WTC11 (cell line): ENCODE results near the gene RERG. TPM values are rescaled to one million over a fixed set of nuclear protein-coding genes. Genes with fewer than 3 reads are reported as not detected.

Source experiments
- ATAC-seq: fragments of 200-7000 bp; cut with Tn5 transposase; 2 replicates; pipeline ENCODE4 v1.10.0; 2021; ENCODE audit warnings: mild to moderate bottlenecking, moderate library complexity
- CTCF ChIA-PET: fragments of 300-600 bp; sonication (Branson Sonifier 250); formaldehyde crosslinking; loops from one replicate; lab custom pipeline; 2021; ENCODE audit warnings: antibody characterized with exemption; lab: Charles Lee
- POLR2A ChIA-PET: fragments of 350-600 bp; sonication (Branson Sonifier 250); formaldehyde crosslinking; loops from one replicate; lab custom pipeline; 2021; ENCODE audit warnings: antibody characterized with exemption; lab: Charles Lee
- DNase-seq: peaks from one replicate; pipeline ENCODE4 v3.0.0; 2021; ENCODE audit warnings: low spot score
- H3K27ac Mint-ChIP-seq: 2 replicates; pipeline ENCODE4 v1.8.0; 2021; ENCODE audit warnings: mixed read lengths
- H3K27me3 Mint-ChIP-seq: 2 replicates; pipeline ENCODE4 v1.8.0; 2021; ENCODE audit warnings: low read depth, mild to moderate bottlenecking, moderate library complexity, mixed read lengths
- H3K36me3 Mint-ChIP-seq: 2 replicates; pipeline ENCODE4 v1.8.0; 2021; ENCODE audit warnings: mixed read lengths
- H3K4me1 Mint-ChIP-seq: 2 replicates; pipeline ENCODE4 v1.8.0; 2022; ENCODE audit warnings: mixed read lengths
- H3K4me3 Mint-ChIP-seq: 2 replicates; pipeline ENCODE4 v1.8.0; 2021; ENCODE audit warnings: mild to moderate bottlenecking, moderate library complexity, mixed read lengths
- H3K9me3 Mint-ChIP-seq: 2 replicates; pipeline ENCODE4 v1.8.0; 2021; ENCODE audit warnings: mixed read lengths
- ATF2 ChIP-seq: sonication (generic); formaldehyde crosslinking; IDR thresholded peaks from 2 replicates; pipeline ENCODE4 v1.8.1; 2022; ENCODE audit warnings: low read depth, missing genetic modification reagents, borderline replicate concordance
- ESRRA ChIP-seq: sonication (generic); formaldehyde crosslinking; IDR thresholded peaks from 2 replicates; pipeline ENCODE4 v1.8.1; 2022; ENCODE audit warnings: mild to moderate bottlenecking, missing genetic modification reagents, borderline replicate concordance
- FOXK1 ChIP-seq: sonication (generic); formaldehyde crosslinking; IDR thresholded peaks from 2 replicates; pipeline ENCODE4 v1.8.0; 2022; ENCODE audit warnings: mild to moderate bottlenecking, moderate library complexity, missing genetic modification reagents
- FOXP4 ChIP-seq: sonication (generic); formaldehyde crosslinking; IDR thresholded peaks from 2 replicates; pipeline ENCODE4 v1.8.0; 2022; ENCODE audit warnings: mild to moderate bottlenecking, missing genetic modification reagents
- GTF2I ChIP-seq: fragments of 250-450 bp; sonication (Bioruptor Pico); conservative IDR thresholded peaks from 2 replicates; pipeline ENCODE4 v1.4.0; 2021; ENCODE audit warnings: mild to moderate bottlenecking
- JAZF1 ChIP-seq: fragments of 250-450 bp; sonication (Bioruptor Pico); IDR thresholded peaks from 2 replicates; pipeline ENCODE4 v1.9.0; 2021; ENCODE audit warnings: moderate library complexity, mild to moderate bottlenecking, inconsistent platforms
- MXD4 ChIP-seq: fragments of 250-450 bp; sonication (Bioruptor Pico); IDR thresholded peaks from 2 replicates; pipeline ENCODE4 v1.8.0; 2021; ENCODE audit warnings: mild to moderate bottlenecking, moderate library complexity, borderline replicate concordance
- NFYB ChIP-seq: sonication (generic); formaldehyde crosslinking; conservative IDR thresholded peaks from 2 replicates; pipeline ENCODE4 v1.8.0; 2022; ENCODE audit warnings: low read depth, missing genetic modification reagents
- OVOL2 ChIP-seq: fragments of 250-450 bp; sonication (Bioruptor Pico); IDR thresholded peaks from 2 replicates; pipeline ENCODE4 v1.9.0; 2021; ENCODE audit warnings: mild to moderate bottlenecking, borderline replicate concordance
- PRDM15 ChIP-seq: sonication (generic); formaldehyde crosslinking; IDR thresholded peaks from 2 replicates; pipeline ENCODE4 v1.8.0; 2022; ENCODE audit warnings: missing genetic modification reagents
- SMAD4 ChIP-seq: sonication (generic); formaldehyde crosslinking; IDR thresholded peaks from 2 replicates; pipeline ENCODE4 v1.8.0; 2022; ENCODE audit warnings: mild to moderate bottlenecking, missing genetic modification reagents
- SP1 ChIP-seq: sonication (generic); formaldehyde crosslinking; conservative IDR thresholded peaks from 2 replicates; pipeline ENCODE4 v1.8.1; 2022; ENCODE audit warnings: missing genetic modification reagents
- ZNF121 ChIP-seq: sonication (generic); formaldehyde crosslinking; IDR thresholded peaks from 2 replicates; pipeline ENCODE4 v1.8.0; 2023; ENCODE audit warnings: missing genetic modification reagents
- ZNF138 ChIP-seq: sonication (generic); formaldehyde crosslinking; conservative IDR thresholded peaks from 2 replicates; pipeline ENCODE4 v1.8.1; 2022; ENCODE audit warnings: mild to moderate bottlenecking, moderate library complexity, missing genetic modification reagents
- ZNF263 ChIP-seq: sonication (generic); formaldehyde crosslinking; IDR thresholded peaks from 2 replicates; pipeline ENCODE4 v1.8.1; 2022; ENCODE audit warnings: low read depth, mild to moderate bottlenecking, moderate library complexity, missing genetic modification reagents
- ZNF317 ChIP-seq: sonication (generic); formaldehyde crosslinking; IDR thresholded peaks from 2 replicates; pipeline ENCODE4 v1.8.1; 2023; ENCODE audit warnings: low read depth, mild to moderate bottlenecking, moderate library complexity, missing genetic modification reagents, borderline replicate concordance
- ZNF423 ChIP-seq: fragments of 250-450 bp; sonication (Bioruptor Pico); IDR thresholded peaks from 2 replicates; pipeline ENCODE4 v2.1.2; 2022; ENCODE audit warnings: mild to moderate bottlenecking, moderate library complexity
- ZNF671 ChIP-seq: fragments of 250-450 bp; sonication (Bioruptor Pico); IDR thresholded peaks from 2 replicates; pipeline ENCODE4 v1.8.0; 2021; ENCODE audit warnings: mild to moderate bottlenecking
- total RNA-seq: library from RNA; stranded (reverse); gene quantifications from 3 replicates; pipeline ENCODE4 v1.2.3, GENCODE V29; 2021
- TF ChIP-seq, protein P1 (sequence below): fragments of 250-450 bp; sonication (Bioruptor Pico); IDR thresholded peaks from 2 replicates; pipeline ENCODE4 v1.9.0; 2021; ENCODE audit warnings: moderate library complexity, mild to moderate bottlenecking, inconsistent platforms, borderline replicate concordance
- TF ChIP-seq, protein P2 (sequence below): sonication (generic); formaldehyde crosslinking; IDR thresholded peaks from 2 replicates; pipeline ENCODE4 v1.8.1; 2023; ENCODE audit warnings: mild to moderate bottlenecking, missing genetic modification reagents, moderate library complexity
- TF ChIP-seq, protein P3 (sequence below): sonication (generic); formaldehyde crosslinking; IDR thresholded peaks from 2 replicates; pipeline ENCODE4 v1.8.1; 2023; ENCODE audit warnings: mild to moderate bottlenecking, missing genetic modification reagents, moderate library complexity

RERG gene
- total RNA-seq, 1 experiment from 2014 or later: 0.28 TPM

- no peak for DNase-seq
- H3K4me1 Mint-ChIP-seq: no peaks in the 10 kb centered on the region
- peaks cover 15% of the 10 kb centered on the region for H3K9me3 Mint-ChIP-seq
- POLR2A ChIA-PET: no interaction called here
- ATAC-seq: no peak
- no peaks in the 10 kb centered on the region for H3K27me3 Mint-ChIP-seq
- no peak overlapping the region for H3K27ac Mint-ChIP-seq
- no peaks in the 10 kb centered on the region for H3K36me3 Mint-ChIP-seq
- no peak overlapping the region for H3K4me3 Mint-ChIP-seq
- CTCF ChIA-PET: no interaction called here
- TF ChIP-seq ZNF263 (no peak), NFYB (CRISPR knock-in tag) (no peak), ZNF423 (CRISPR knock-in tag) (no peak), FOXP4 (CRISPR knock-in tag) (no peak), ATF2 (CRISPR knock-in tag) (no peak), ZNF121 (CRISPR knock-in tag) (no peak), SMAD4 (CRISPR knock-in tag) (no peak), OVOL2 (no peak), ZNF671 (CRISPR knock-in tag) (no peak), MXD4 (CRISPR knock-in tag) (no peak)
- TF ChIP-seq, protein P1, sequence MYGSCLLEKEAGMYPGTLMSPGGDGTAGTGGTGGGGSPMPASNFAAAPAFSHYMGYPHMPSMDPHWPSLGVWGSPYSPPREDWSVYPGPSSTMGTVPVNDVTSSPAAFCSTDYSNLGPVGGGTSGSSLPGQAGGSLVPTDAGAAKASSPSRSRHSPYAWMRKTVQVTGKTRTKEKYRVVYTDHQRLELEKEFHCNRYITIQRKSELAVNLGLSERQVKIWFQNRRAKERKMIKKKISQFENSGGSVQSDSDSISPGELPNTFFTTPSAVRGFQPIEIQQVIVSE (CRISPR knock-in tag): no peak
- TF ChIP-seq, protein P2, sequence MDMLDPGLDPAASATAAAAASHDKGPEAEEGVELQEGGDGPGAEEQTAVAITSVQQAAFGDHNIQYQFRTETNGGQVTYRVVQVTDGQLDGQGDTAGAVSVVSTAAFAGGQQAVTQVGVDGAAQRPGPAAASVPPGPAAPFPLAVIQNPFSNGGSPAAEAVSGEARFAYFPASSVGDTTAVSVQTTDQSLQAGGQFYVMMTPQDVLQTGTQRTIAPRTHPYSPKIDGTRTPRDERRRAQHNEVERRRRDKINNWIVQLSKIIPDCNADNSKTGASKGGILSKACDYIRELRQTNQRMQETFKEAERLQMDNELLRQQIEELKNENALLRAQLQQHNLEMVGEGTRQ: no peak
- TF ChIP-seq, protein P3, sequence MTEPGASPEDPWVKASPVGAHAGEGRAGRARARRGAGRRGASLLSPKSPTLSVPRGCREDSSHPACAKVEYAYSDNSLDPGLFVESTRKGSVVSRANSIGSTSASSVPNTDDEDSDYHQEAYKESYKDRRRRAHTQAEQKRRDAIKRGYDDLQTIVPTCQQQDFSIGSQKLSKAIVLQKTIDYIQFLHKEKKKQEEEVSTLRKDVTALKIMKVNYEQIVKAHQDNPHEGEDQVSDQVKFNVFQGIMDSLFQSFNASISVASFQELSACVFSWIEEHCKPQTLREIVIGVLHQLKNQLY (CRISPR knock-in tag): no peak
- TF ChIP-seq, all 79 proteins: peak for 0
Measured at GRCh38 chr12:15092826-15093225, 128.4 kb downstream of the RERG start.

DNA sequence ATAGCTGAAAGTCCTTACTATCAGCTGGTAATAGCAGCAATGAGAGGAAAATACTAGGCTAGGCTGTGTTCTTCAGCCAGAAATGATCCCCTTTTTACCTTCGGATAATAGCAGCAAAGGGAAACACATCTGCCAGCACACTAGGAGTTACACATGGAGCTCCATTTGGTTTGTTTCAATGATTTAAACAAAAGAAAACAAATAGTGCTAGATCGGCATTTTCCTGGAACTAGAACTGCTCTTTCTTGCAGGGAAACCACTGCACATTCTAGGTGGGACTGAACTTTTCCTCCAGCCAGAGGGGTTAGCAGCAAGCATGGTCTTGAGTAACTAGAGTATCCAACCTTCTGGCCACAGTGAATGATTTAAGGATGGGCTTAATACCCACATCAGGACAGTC lies 130.8 kb downstream of the RERG start:
- no peak for ATAC-seq
- H3K27me3 Mint-ChIP-seq: no peaks in the 10 kb centered on the region
- CTCF ChIA-PET: interaction anchor here (0.8 kb wide), 1 partner anchor 131 kb away, joined by 4 read pairs; the partner anchor contains the start of gene RERG
- H3K4me3 Mint-ChIP-seq: no peak overlapping the region
- no peak overlapping the region for H3K27ac Mint-ChIP-seq
- 0 out of 2 replicates have a peak, but pooled peaks cover 4% of the 10 kb centered on the region for H3K9me3 Mint-ChIP-seq
- no peaks in the 10 kb centered on the region for H3K4me1 Mint-ChIP-seq
- POLR2A ChIA-PET: no interaction called here
- no peak for DNase-seq
- no peaks in the 10 kb centered on the region for H3K36me3 Mint-ChIP-seq
- TF ChIP-seq FOXP4 (CRISPR knock-in tag) (no peak), ZNF138 (CRISPR knock-in tag) (no peak), SP1 (CRISPR knock-in tag) (no peak), ZNF671 (CRISPR knock-in tag) (no peak), ZNF317 (CRISPR knock-in tag) (no peak), ZNF121 (CRISPR knock-in tag) (no peak), JAZF1 (CRISPR knock-in tag) (no peak), PRDM15 (CRISPR knock-in tag) (no peak), FOXK1 (CRISPR knock-in tag) (no peak), ESRRA (no peak), GTF2I (CRISPR knock-in tag) (no peak), NFYB (CRISPR knock-in tag) (no peak), ZNF263 (no peak)
- TF ChIP-seq, protein P1 (CRISPR knock-in tag): no peak
- TF ChIP-seq, protein P3 (CRISPR knock-in tag): no peak
